ENCODE measurements around the gene SPANXD. TPM values are rescaled to one million over a fixed set of nuclear protein-coding genes. Genes with fewer than 3 reads are reported as not detected.
"Not testable (repeated sequence)": the region's sequence is repeated elsewhere in the genome, so short reads cannot be mapped to it uniquely, and the experiment has no call there.

The SPANXD gene
- not detected in 2 replicates for total RNA-seq (2012; rRNA removed)

GRCh38 chrX:141698639-141699038, at the start of gene SPANXD:
SPANXD (minus strand) TSS chrX:141698739; CDS start chrX:141698405, 334 bp downstream.
- H3K9ac ChIP-seq (ENCODE audit: low read depth, low read length); H3K36me3 ChIP-seq (ENCODE audit: insufficient read depth, low read length); H3K4me2 ChIP-seq (ENCODE audit: low read length); H3K4me1 ChIP-seq (ENCODE audit: control insufficient read depth, insufficient read depth, low read length); H3K9me3 ChIP-seq (replicated peaks; ENCODE audit: low read length); H3K27me3 ChIP-seq (ENCODE audit: control insufficient read depth, insufficient read depth, low read length); H3K4me3 ChIP-seq (ENCODE audit: low read length): not testable (repeated sequence)

- Histone ChIP-seq H3K9me3 (replicated peaks; ENCODE audit: low read length) (no peaks in the 10 kb centered on the region), H3K4me2 (ENCODE audit: low read length) (no peak overlapping the region), H3K4me1 (ENCODE audit: control insufficient read depth, insufficient read depth, low read length) (no peaks in the 10 kb centered on the region), H3K9ac (ENCODE audit: low read depth, low read length) (no peak overlapping the region), H3K4me3 (ENCODE audit: low read length) (no peak overlapping the region), H3K27me3 (ENCODE audit: control insufficient read depth, insufficient read depth, low read length) (no peaks in the 10 kb centered on the region), H3K36me3 (ENCODE audit: insufficient read depth, low read length) (no peaks in the 10 kb centered on the region)
Measured at GRCh38 chrX:141742666-141743065, 44.1 kb upstream of the SPANXD start.

- Histone ChIP-seq H3K4me3 (ENCODE audit: low read length) (no peak overlapping the region), H3K4me1 (ENCODE audit: control insufficient read depth, insufficient read depth, low read length) (no peaks in the 10 kb centered on the region)
Measured at GRCh38 chrX:141736656-141737055, 38.1 kb upstream of the SPANXD start.

DNA sequence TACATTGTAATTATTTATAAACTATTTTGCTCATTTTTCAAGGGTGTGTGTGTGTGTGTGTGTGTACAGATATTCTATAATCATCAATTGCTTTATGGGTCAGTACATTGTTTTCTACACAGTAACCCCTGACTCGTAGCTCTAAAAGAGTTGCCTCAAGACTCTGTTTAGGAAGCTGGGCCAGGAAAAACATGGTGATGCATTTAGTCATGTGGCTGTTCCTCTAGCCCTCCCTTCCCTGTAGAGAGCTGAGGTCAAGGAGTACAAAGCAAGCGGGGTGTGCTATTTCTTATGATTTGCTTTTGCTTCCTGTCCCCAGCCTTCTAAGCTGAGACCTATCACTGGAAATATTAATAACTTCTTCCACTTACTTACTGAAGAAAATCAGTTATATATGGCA, 34.8 kb upstream of the SPANXD start:
- Histone ChIP-seq H3K4me2 (ENCODE audit: low read length) (no peak overlapping the region), H3K36me3 (ENCODE audit: insufficient read depth, low read length) (no peaks in the 10 kb centered on the region), H3K9me3 (replicated peaks; ENCODE audit: low read length) (no peaks in the 10 kb centered on the region), H3K4me1 (ENCODE audit: control insufficient read depth, insufficient read depth, low read length) (no peaks in the 10 kb centered on the region), H3K4me3 (ENCODE audit: low read length) (no peak overlapping the region), H3K27me3 (ENCODE audit: control insufficient read depth, insufficient read depth, low read length) (no peaks in the 10 kb centered on the region), H3K9ac (ENCODE audit: low read depth, low read length) (no peak overlapping the region)

More at GRCh38 chrX:141736656-141737055, 38.1 kb upstream of the SPANXD start:
- H3K36me3 ChIP-seq (ENCODE audit: insufficient read depth, low read length) = no peaks in the 10 kb centered on the region
- H3K9me3 ChIP-seq (replicated peaks; ENCODE audit: low read length) = no peaks in the 10 kb centered on the region
- H3K9ac ChIP-seq (ENCODE audit: low read depth, low read length) = no peak overlapping the region
- no peaks in the 10 kb centered on the region for H3K27me3 ChIP-seq (ENCODE audit: control insufficient read depth, insufficient read depth, low read length)
- no peak overlapping the region for H3K4me2 ChIP-seq (ENCODE audit: low read length)

DNA sequence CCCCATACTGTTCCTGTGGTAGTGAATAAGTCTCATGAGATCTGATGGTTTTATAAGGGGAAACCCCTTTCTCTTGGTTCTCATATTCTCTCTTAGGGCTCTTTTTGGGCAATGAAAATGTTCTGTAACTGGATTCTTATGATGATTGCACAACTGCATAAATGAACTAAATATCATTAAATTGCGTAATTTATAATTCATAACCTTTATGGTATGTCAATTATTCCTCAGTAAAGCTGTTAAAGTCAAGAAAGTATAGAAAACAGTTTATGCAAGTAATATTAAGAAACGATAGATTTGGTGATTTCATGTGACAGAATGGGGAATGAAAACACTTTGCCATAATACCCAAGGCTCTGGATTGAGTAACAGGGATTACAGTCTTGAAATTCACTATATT, 33.5 kb upstream of the SPANXD start:
- no peak overlapping the region for H3K9ac ChIP-seq (ENCODE audit: low read depth, low read length)
- H3K36me3 ChIP-seq (ENCODE audit: insufficient read depth, low read length) = no peaks in the 10 kb centered on the region
- H3K4me2 ChIP-seq (ENCODE audit: low read length) = no peak overlapping the region
- no peaks in the 10 kb centered on the region for H3K4me1 ChIP-seq (ENCODE audit: control insufficient read depth, insufficient read depth, low read length)
- H3K4me3 ChIP-seq (ENCODE audit: low read length) = no peak overlapping the region
- H3K9me3 ChIP-seq (replicated peaks; ENCODE audit: low read length) = no peaks in the 10 kb centered on the region
- no peaks in the 10 kb centered on the region for H3K27me3 ChIP-seq (ENCODE audit: control insufficient read depth, insufficient read depth, low read length)

DNA sequence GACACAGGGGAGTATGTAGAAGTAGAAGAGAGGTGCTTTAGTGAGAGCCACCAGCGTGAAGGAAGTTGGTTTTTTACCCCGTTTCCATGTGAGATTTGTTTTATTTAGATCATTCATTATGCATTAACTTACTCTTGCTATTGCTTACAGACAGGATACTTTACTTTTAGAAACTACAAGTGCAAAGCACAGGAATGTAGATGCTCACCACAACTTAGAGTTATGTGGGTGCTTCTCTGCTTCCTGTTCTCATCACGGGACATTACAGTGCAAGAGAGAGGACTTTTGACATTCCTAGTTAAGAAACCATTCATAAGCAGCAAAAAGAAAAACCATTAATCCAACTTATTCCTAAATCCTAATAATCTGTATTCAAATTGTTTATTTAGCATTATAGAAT, 25.6 kb upstream of the SPANXD start:
- Histone ChIP-seq H3K4me2 (ENCODE audit: low read length) (no peak overlapping the region), H3K36me3 (ENCODE audit: insufficient read depth, low read length) (no peaks in the 10 kb centered on the region), H3K4me3 (ENCODE audit: low read length) (no peak overlapping the region), H3K9ac (ENCODE audit: low read depth, low read length) (no peak overlapping the region), H3K4me1 (ENCODE audit: control insufficient read depth, insufficient read depth, low read length) (no peaks in the 10 kb centered on the region), H3K27me3 (ENCODE audit: control insufficient read depth, insufficient read depth, low read length) (no peaks in the 10 kb centered on the region), H3K9me3 (replicated peaks; ENCODE audit: low read length) (no peaks in the 10 kb centered on the region)

DNA sequence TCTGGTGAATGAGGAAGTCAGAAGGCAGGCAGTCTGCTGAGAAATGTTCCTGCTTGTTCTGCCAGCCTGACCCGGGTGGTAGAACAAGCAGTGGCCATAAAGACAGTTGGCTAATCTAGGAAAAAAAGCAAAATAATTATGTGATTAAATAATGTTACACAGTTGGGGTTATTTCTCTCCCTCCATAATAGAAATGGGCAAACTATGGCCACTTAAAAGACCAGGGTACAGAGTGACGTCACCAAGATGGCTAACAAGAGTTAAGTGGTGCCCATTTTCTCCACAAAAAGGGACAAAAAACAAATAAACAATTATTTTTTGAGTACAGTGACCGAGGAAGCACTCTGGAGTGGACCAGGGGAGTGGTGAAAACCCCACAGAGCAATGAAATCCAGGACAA, 16.1 kb upstream of the SPANXD start:
- Histone ChIP-seq H3K9ac (ENCODE audit: low read depth, low read length) (no peak overlapping the region), H3K27me3 (ENCODE audit: control insufficient read depth, insufficient read depth, low read length) (no peaks in the 10 kb centered on the region), H3K4me3 (ENCODE audit: low read length) (no peak overlapping the region)

DNA sequence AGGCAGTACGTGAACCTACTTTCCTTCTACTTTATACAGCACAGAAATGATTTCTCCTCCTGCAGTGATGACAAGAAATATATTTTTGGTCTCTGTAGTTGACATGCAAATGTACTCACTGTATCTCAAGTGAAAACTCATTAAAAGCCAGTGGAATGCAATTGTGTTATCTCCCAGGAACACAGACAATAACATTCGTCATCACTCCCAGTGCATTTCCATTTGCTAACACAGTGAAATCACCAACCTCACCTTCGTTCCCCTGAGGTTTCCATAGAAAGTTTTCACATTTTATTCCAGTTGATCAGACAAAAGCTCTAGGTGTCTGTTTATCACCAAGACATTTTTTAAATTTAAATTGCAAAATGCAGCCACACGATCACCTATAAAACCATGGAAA, 2.5 kb upstream of the SPANXD start:
- Histone ChIP-seq H3K36me3 (ENCODE audit: insufficient read depth, low read length) (no peaks in the 10 kb centered on the region), H3K9ac (ENCODE audit: low read depth, low read length) (no peak overlapping the region), H3K9me3 (replicated peaks; ENCODE audit: low read length) (no peaks in the 10 kb centered on the region), H3K4me2 (ENCODE audit: low read length) (no peak overlapping the region), H3K4me1 (ENCODE audit: control insufficient read depth, insufficient read depth, low read length) (no peaks in the 10 kb centered on the region), H3K4me3 (ENCODE audit: low read length) (no peak overlapping the region), H3K27me3 (ENCODE audit: control insufficient read depth, insufficient read depth, low read length) (no peaks in the 10 kb centered on the region)

More for the DNA sequence above, 16.1 kb upstream of the SPANXD start:
- H3K36me3 ChIP-seq (ENCODE audit: insufficient read depth, low read length) = no peaks in the 10 kb centered on the region
- no peaks in the 10 kb centered on the region for H3K4me1 ChIP-seq (ENCODE audit: control insufficient read depth, insufficient read depth, low read length)
- H3K9me3 ChIP-seq (replicated peaks; ENCODE audit: low read length) = peaks cover 4% of the 10 kb centered on the region
- H3K4me2 ChIP-seq (ENCODE audit: low read length) = no peak overlapping the region

GRCh38 chrX:141673946-141674345, 24.6 kb downstream of the SPANXD start:
- Histone ChIP-seq H3K27me3 (ENCODE audit: control insufficient read depth, insufficient read depth, low read length) (no peaks in the 10 kb centered on the region), H3K9me3 (replicated peaks; ENCODE audit: low read length) (no peaks in the 10 kb centered on the region), H3K4me2 (ENCODE audit: low read length) (no peak overlapping the region), H3K4me3 (ENCODE audit: low read length) (no peak overlapping the region), H3K9ac (ENCODE audit: low read depth, low read length) (no peak overlapping the region), H3K36me3 (ENCODE audit: insufficient read depth, low read length) (no peaks in the 10 kb centered on the region), H3K4me1 (ENCODE audit: control insufficient read depth, insufficient read depth, low read length) (no peaks in the 10 kb centered on the region)

GRCh38 chrX:141669689-141670088, 28.9 kb downstream of the SPANXD start:
- no peaks in the 10 kb centered on the region for H3K27me3 ChIP-seq (ENCODE audit: control insufficient read depth, insufficient read depth, low read length)
- no peaks in the 10 kb centered on the region for H3K4me1 ChIP-seq (ENCODE audit: control insufficient read depth, insufficient read depth, low read length)
- H3K4me3 ChIP-seq (ENCODE audit: low read length) = no peak overlapping the region
- no peak overlapping the region for H3K4me2 ChIP-seq (ENCODE audit: low read length)
- H3K9ac ChIP-seq (ENCODE audit: low read depth, low read length) = no peak overlapping the region
- no peaks in the 10 kb centered on the region for H3K9me3 ChIP-seq (replicated peaks; ENCODE audit: low read length)
- no peaks in the 10 kb centered on the region for H3K36me3 ChIP-seq (ENCODE audit: insufficient read depth, low read length)

GRCh38 chrX:141668371-141668770, 30.2 kb downstream of the SPANXD start:
- Histone ChIP-seq H3K9ac (ENCODE audit: low read depth, low read length) (no peak overlapping the region), H3K4me2 (ENCODE audit: low read length) (no peak overlapping the region), H3K36me3 (ENCODE audit: insufficient read depth, low read length) (no peaks in the 10 kb centered on the region), H3K4me3 (ENCODE audit: low read length) (no peak overlapping the region), H3K9me3 (replicated peaks; ENCODE audit: low read length) (no peaks in the 10 kb centered on the region), H3K4me1 (ENCODE audit: control insufficient read depth, insufficient read depth, low read length) (no peaks in the 10 kb centered on the region), H3K27me3 (ENCODE audit: control insufficient read depth, insufficient read depth, low read length) (no peaks in the 10 kb centered on the region)

- no peaks in the 10 kb centered on the region for H3K36me3 ChIP-seq (ENCODE audit: insufficient read depth, low read length)
- H3K9ac ChIP-seq (ENCODE audit: low read depth, low read length) = no peak overlapping the region
- no peak overlapping the region for H3K4me2 ChIP-seq (ENCODE audit: low read length)
- H3K9me3 ChIP-seq (replicated peaks; ENCODE audit: low read length) = no peaks in the 10 kb centered on the region
- no peaks in the 10 kb centered on the region for H3K4me1 ChIP-seq (ENCODE audit: control insufficient read depth, insufficient read depth, low read length)
- no peaks in the 10 kb centered on the region for H3K27me3 ChIP-seq (ENCODE audit: control insufficient read depth, insufficient read depth, low read length)
- no peak overlapping the region for H3K4me3 ChIP-seq (ENCODE audit: low read length)
Measured at GRCh38 chrX:141662781-141663180, 35.8 kb downstream of the SPANXD start.

Data from skeletal muscle satellite cell (primary cell).